ENCODE data around the gene PRR13. TPM values are rescaled to one million over a fixed set of nuclear protein-coding genes. Genes with fewer than 3 reads are reported as not detected.
A peak's percentile ranks its signal among the peaks of the same experiment; 100 is the strongest.
"Not testable (repeated sequence)": the region's sequence is repeated elsewhere in the genome, so short reads cannot be mapped to it uniquely, and the experiment has no call there.

PRR13 gene
- 75.2 and 180 TPM in 2 replicates for total RNA-seq (2014; rRNA removed; shearing (Covaris generic))

GRCh38 chr12:53441040-53441833 is at the start of gene PRR13:
TSS of gene PRR13 (plus strand) at chr12:53441734. CDS start at chr12:53442715, 981 bp downstream.
- peak; percentile 100 for DNase-seq (ENCODE audit: low spot score)

- DNase-seq (ENCODE audit: low spot score) = no peak
Measured at GRCh38 chr12:53399896-53400295, 41.6 kb upstream of the PRR13 start.

- DNase-seq (ENCODE audit: low spot score) = not testable (repeated sequence)
Measured at GRCh38 chr12:53402351-53402750, 39.2 kb upstream of the PRR13 start.

GRCh38 chr12:53402871-53403270 is 38.7 kb upstream of the PRR13 start:
- DNase-seq (ENCODE audit: low spot score) = no peak

GRCh38 chr12:53410951-53411350 is 30.6 kb upstream of the PRR13 start:
- no peak for DNase-seq (ENCODE audit: low spot score)

- no peak for DNase-seq (ENCODE audit: low spot score)
Measured at GRCh38 chr12:53413485-53414204, 27.9 kb upstream of the PRR13 start.

GRCh38 chr12:53414756-53415417 is 26.6 kb upstream of the PRR13 start:
- no peak for DNase-seq (ENCODE audit: low spot score)

GRCh38 chr12:53415752-53416389 is 25.7 kb upstream of the PRR13 start:
- not testable (repeated sequence) for DNase-seq (ENCODE audit: low spot score)

- not testable (repeated sequence) for DNase-seq (ENCODE audit: low spot score)
Measured at GRCh38 chr12:53417291-53417816, 24.2 kb upstream of the PRR13 start.

- DNase-seq (ENCODE audit: low spot score) = no peak
Measured at GRCh38 chr12:53418221-53418620, 23.3 kb upstream of the PRR13 start.

- no peak for DNase-seq (ENCODE audit: low spot score)
Measured at GRCh38 chr12:53419756-53420155, 21.8 kb upstream of the PRR13 start.

GRCh38 chr12:53422247-53422646 is 19.3 kb upstream of the PRR13 start:
- DNase-seq (ENCODE audit: low spot score) = not testable (repeated sequence)

- DNase-seq (ENCODE audit: low spot score) = no peak
Measured at GRCh38 chr12:53423597-53423996, 17.9 kb upstream of the PRR13 start, which contains the start of gene AMHR2. TSS of gene AMHR2 (plus strand) at chr12:53423855. CDS start at chr12:53423935, 80 bp downstream.

- no peak for DNase-seq (ENCODE audit: low spot score)
Measured at GRCh38 chr12:53424626-53425514, 16.7 kb upstream of the PRR13 start.

- DNase-seq (ENCODE audit: low spot score) = no peak
Measured at GRCh38 chr12:53425515-53426150, 15.9 kb upstream of the PRR13 start.

- peak; percentile 96 for DNase-seq (ENCODE audit: low spot score)
Measured at GRCh38 chr12:53427905-53428594, 13.5 kb upstream of the PRR13 start.

- DNase-seq (ENCODE audit: low spot score) = no peak
Measured at GRCh38 chr12:53428741-53429140, 12.8 kb upstream of the PRR13 start.

GRCh38 chr12:53430116-53430515 is 11.4 kb upstream of the PRR13 start:
- no peak for DNase-seq (ENCODE audit: low spot score)

GRCh38 chr12:53431187-53431586 is 10.3 kb upstream of the PRR13 start:
- DNase-seq (ENCODE audit: low spot score) = no peak
